Endothelial cell of umbilical vein (primary cell): ENCODE measurements around the gene PAX6. TPM values are rescaled to one million over a fixed set of nuclear protein-coding genes. Genes with fewer than 3 reads are reported as not detected.

Experiments
- BruUV-seq: library from RNA; stranded (reverse); fragments of 400-500 nt; replicated peaks from 2 replicates; lab custom pipeline; 2021; lab: Mats Ljungman, UMichigan
- CTCF ChIA-PET: fragments of 300-600, 350-600 bp; sonication (Branson Sonifier 250); formaldehyde crosslinking; loops from one replicate; lab custom pipeline; 2021; ENCODE audit warnings: antibody characterized with exemption, inconsistent platforms; lab: Charles Lee
- POLR2A ChIA-PET: fragments of 300-600, 350-600 bp; sonication (Branson Sonifier 250); formaldehyde crosslinking; loops from one replicate; lab custom pipeline; 2021; ENCODE audit warnings: antibody characterized with exemption, inconsistent platforms; lab: Charles Lee
- DNase-seq: peaks from one replicate; pipeline ENCODE4 v3.0.0-alpha.2; 2011; ENCODE audit warnings: low read depth, low spot score
- FAIRE-seq: peaks from 2 replicates; lab custom pipeline; 2011; peaks lifted over from hg19 to GRCh38; lab: Jason Lieb, UNC
- H2AFZ ChIP-seq: 2 replicates; pipeline ENCODE4 v1.6.0; 2012; ENCODE audit warnings: low read depth, low read length, control low read depth, inconsistent platforms
- H3K27ac ChIP-seq: 2 replicates; pipeline ENCODE4 v1.5.1; 2011; ENCODE audit warnings: low read depth, mild to moderate bottlenecking, control low read depth, low read length, moderate library complexity; ENCODE audit not compliant: insufficient read depth
- H3K27me3 ChIP-seq, 2 experiments: 2 replicates each; pipeline versions ENCODE4 v1.6.0 to v1.6.1; 2011; ENCODE audit warnings: low read length in 2 of 2, mixed read lengths in 1 of 2; ENCODE audit not compliant: control insufficient read depth in 2 of 2, insufficient read depth in 2 of 2
- H3K36me3 ChIP-seq, 2 experiments: 2 replicates in 1 of 2; 3 replicates in 1 of 2; pipeline ENCODE4 v1.5.1; 2011; ENCODE audit warnings: low read length in 2 of 2, mild to moderate bottlenecking in 1 of 2, moderate library complexity in 1 of 2; ENCODE audit not compliant: control insufficient read depth in 2 of 2, insufficient read depth in 2 of 2; ENCODE audit errors: extremely low read depth in 1 of 2
- H3K4me1 ChIP-seq: 3 replicates; pipeline ENCODE4 v1.5.1; 2011; ENCODE audit warnings: mild to moderate bottlenecking, low read length; ENCODE audit not compliant: control insufficient read depth, insufficient read depth; ENCODE audit errors: extremely low read depth
- H3K4me2 ChIP-seq: 2 replicates; pipeline ENCODE4 v1.6.1; 2011; ENCODE audit warnings: low read length, control low read depth, mixed read lengths; ENCODE audit not compliant: insufficient read depth
- H3K4me3 ChIP-seq, 3 experiments: fragments of 200-600 bp in 1 of 3; sonication (generic), shearing (Covaris generic) in 1 of 3; replicated peaks in 1 of 3; 2 replicates each; pipeline ENCODE4 v1.5.1; 2011 to 2016; ENCODE audit warnings: control low read depth in 3 of 3, low read length in 3 of 3, mild to moderate bottlenecking in 2 of 3, inconsistent platforms in 1 of 3, low read depth in 1 of 3, moderate library complexity in 1 of 3; ENCODE audit not compliant: insufficient read depth in 1 of 3
- H3K79me2 ChIP-seq: 2 replicates; pipeline ENCODE4 v1.6.0; 2012; ENCODE audit warnings: low read length, inconsistent platforms; ENCODE audit not compliant: control insufficient read depth, insufficient read depth
- H3K9ac ChIP-seq: replicated peaks from 2 replicates; pipeline ENCODE3; 2011; ENCODE audit warnings: low read length, control low read depth; ENCODE audit not compliant: insufficient read depth; ENCODE audit errors: extremely low read depth
- H3K9me1 ChIP-seq: replicated peaks from 3 replicates; pipeline ENCODE4 v1.6.0; 2011; ENCODE audit warnings: mild to moderate bottlenecking, low read length; ENCODE audit not compliant: control insufficient read depth, insufficient read depth; ENCODE audit errors: extremely low read depth
- H3K9me3 ChIP-seq: replicated peaks from 2 replicates; pipeline ENCODE4 v1.5.1; 2012; ENCODE audit warnings: low read length, inconsistent platforms; ENCODE audit not compliant: control insufficient read depth, insufficient read depth
- H4K20me1 ChIP-seq: replicated peaks from 2 replicates; pipeline ENCODE3; 2011; ENCODE audit warnings: mild to moderate bottlenecking, low read length; ENCODE audit not compliant: control insufficient read depth, insufficient read depth; ENCODE audit errors: extremely low read depth
- EZH2 ChIP-seq: IDR thresholded peaks from 2 replicates; pipeline ENCODE4 v1.6.1; 2012; ENCODE audit warnings: borderline replicate concordance, low read depth, mild to moderate bottlenecking, moderate library complexity, low read length, inconsistent platforms; ENCODE audit not compliant: severe bottlenecking
- FOS ChIP-seq: IDR thresholded peaks from 2 replicates; pipeline ENCODE4 v1.6.1; 2011; ENCODE audit warnings: mild to moderate bottlenecking, low read length, moderate library complexity, borderline replicate concordance; ENCODE audit not compliant: insufficient read depth
- GATA2 ChIP-seq: IDR thresholded peaks from 2 replicates; pipeline ENCODE4 v1.7.0; 2011; ENCODE audit warnings: low read depth, mild to moderate bottlenecking, moderate library complexity, mixed read lengths, low read length; ENCODE audit not compliant: insufficient read length, insufficient read depth
- JUN ChIP-seq: IDR thresholded peaks from 2 replicates; pipeline ENCODE4 v1.6.1; 2011; ENCODE audit warnings: borderline replicate concordance, low read depth; ENCODE audit not compliant: insufficient read length, insufficient read depth
- MYC ChIP-seq: IDR thresholded peaks from one replicate; pipeline ENCODE4 v1.6.1; 2011; ENCODE audit warnings: mild to moderate bottlenecking, low read depth, low read length
- POLR2A ChIP-seq: IDR thresholded peaks from 2 replicates; pipeline ENCODE4 v1.6.1; 2012; ENCODE audit warnings: low read depth, mild to moderate bottlenecking, control low read depth, low read length
- POLR2AphosphoS5 ChIP-seq: IDR thresholded peaks from 2 replicates; pipeline ENCODE4 v1.6.1; 2012; ENCODE audit warnings: low read depth, mild to moderate bottlenecking, control low read depth, low read length, moderate library complexity; ENCODE audit not compliant: insufficient read depth
- dilution Hi-C: fragments of 300-500 bp; cut with MboI; formaldehyde crosslinking; loops from one replicate; pipeline ENCODE4 v1.15.0; 2019; ENCODE audit warnings: low sequenced_read_pairs; ENCODE audit not compliant: extremely low pct_ligation_motif_present
- intact Hi-C: fragments of 100-400 bp; cut with micrococcal nuclease; formaldehyde crosslinking; loops from one replicate; pipeline ENCODE4 v1.10.0; 2022
- polyA plus RNA-seq, 4 experiments: library from polyadenylated mRNA; depleted of rRNA in 3 of 4; stranded (reverse) in 3 of 4; unstranded in 1 of 4; fragments of >200 nt; gene quantifications; 2 replicates each; pipeline versions ENCODE4 v1.2.1 to v1.2.3, GENCODE V29; 2011 to 2012; ENCODE audit warnings: missing spikeins in 1 of 4
- total RNA-seq: library from RNA; stranded (reverse); gene quantifications from 2 replicates; pipeline ENCODE4 v1.2.3, GENCODE V29; 2021
- TF ChIP-seq, protein P1 (sequence below), 2 donors: IDR thresholded peaks; 1 replicate in 1 of 2; 2 replicates in 1 of 2; pipeline ENCODE4 v1.5.1; 2011; ENCODE audit warnings: low read length in 2 of 2, mild to moderate bottlenecking in 2 of 2, moderate library complexity in 2 of 2, control low read depth in 1 of 2, inconsistent platforms in 1 of 2, low read depth in 1 of 2; ENCODE audit not compliant: insufficient read depth in 1 of 2; ENCODE audit errors: extremely low read depth in 1 of 2
- TF ChIP-seq, protein P2 (sequence below): IDR thresholded peaks from 2 replicates; pipeline ENCODE4 v1.6.1; 2011; ENCODE audit not compliant: insufficient read depth, insufficient read length

The PAX6 gene
- total and polyA plus RNA-seq, 2 donors (not counting 3 experiments of a cell fraction or from before 2014, with no cell fraction given): not detected

GRCh38 chr11:31845331-31845730 lies 34.2 kb upstream of the PAX6 start:
- CTCF ChIA-PET: interaction anchor here (1.2 to 1.8 kb wide), 2 partner anchors 9 to 207 kb away, joined by 4 to 5 read pairs; no protein-coding TSS in a partner anchor
- no peaks in the 10 kb centered on the region for H3K36me3 ChIP-seq
- no peaks in the 10 kb centered on the region for H4K20me1 ChIP-seq
- H2AFZ ChIP-seq: no peak overlapping the region
- no peak overlapping the region for H3K27ac ChIP-seq
- H3K79me2 ChIP-seq: no peaks in the 10 kb centered on the region
- no peak overlapping the region for H3K4me2 ChIP-seq
- dilution Hi-C loops: no loop called here
- H3K9ac ChIP-seq: no peak overlapping the region
- DNase-seq (no peak), FAIRE-seq (no peak)
- intact Hi-C loops: no loop called here
- H3K27me3 ChIP-seq: peaks cover 5 to 6% of the 10 kb centered on the region in 2 experiments
- no peaks in the 10 kb centered on the region for H3K9me3 ChIP-seq
- H3K4me3 ChIP-seq: no peak overlapping the region
- POLR2A ChIA-PET: no interaction called here
- no TSS peak for BruUV-seq
- H3K9me1 ChIP-seq: no peaks in the 10 kb centered on the region
- TF ChIP-seq, protein P1, sequence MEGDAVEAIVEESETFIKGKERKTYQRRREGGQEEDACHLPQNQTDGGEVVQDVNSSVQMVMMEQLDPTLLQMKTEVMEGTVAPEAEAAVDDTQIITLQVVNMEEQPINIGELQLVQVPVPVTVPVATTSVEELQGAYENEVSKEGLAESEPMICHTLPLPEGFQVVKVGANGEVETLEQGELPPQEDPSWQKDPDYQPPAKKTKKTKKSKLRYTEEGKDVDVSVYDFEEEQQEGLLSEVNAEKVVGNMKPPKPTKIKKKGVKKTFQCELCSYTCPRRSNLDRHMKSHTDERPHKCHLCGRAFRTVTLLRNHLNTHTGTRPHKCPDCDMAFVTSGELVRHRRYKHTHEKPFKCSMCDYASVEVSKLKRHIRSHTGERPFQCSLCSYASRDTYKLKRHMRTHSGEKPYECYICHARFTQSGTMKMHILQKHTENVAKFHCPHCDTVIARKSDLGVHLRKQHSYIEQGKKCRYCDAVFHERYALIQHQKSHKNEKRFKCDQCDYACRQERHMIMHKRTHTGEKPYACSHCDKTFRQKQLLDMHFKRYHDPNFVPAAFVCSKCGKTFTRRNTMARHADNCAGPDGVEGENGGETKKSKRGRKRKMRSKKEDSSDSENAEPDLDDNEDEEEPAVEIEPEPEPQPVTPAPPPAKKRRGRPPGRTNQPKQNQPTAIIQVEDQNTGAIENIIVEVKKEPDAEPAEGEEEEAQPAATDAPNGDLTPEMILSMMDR (IDR thresholded peaks at IDR 0.05; ENCODE audit: extremely low read depth in 1 of 2, insufficient read depth in 1 of 2, low read depth in 1 of 2, low read length in 2 of 2): no peak
- TF ChIP-seq POLR2A (no peak), MYC (no peak), POLR2AphosphoS5 (no peak), JUN (no peak), EZH2 (no peak), GATA2 (no peak), FOS (no peak)
- TF ChIP-seq, protein P2, sequence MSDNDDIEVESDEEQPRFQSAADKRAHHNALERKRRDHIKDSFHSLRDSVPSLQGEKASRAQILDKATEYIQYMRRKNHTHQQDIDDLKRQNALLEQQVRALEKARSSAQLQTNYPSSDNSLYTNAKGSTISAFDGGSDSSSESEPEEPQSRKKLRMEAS: no peak
- H3K4me1 ChIP-seq: no peaks in the 10 kb centered on the region
